GM12878 (cell line): ENCODE results near the gene PDZD2. TPM values are rescaled to one million over a fixed set of nuclear protein-coding genes. Genes with fewer than 3 reads are reported as not detected.

ENCODE experiments used
- ATAC-seq: fragments of 200-7000 bp; cut with Tn5 transposase; 3 replicates; pipeline ENCODE4 v1.9.1; 2020; ENCODE audit warnings: mild to moderate bottlenecking, moderate library complexity
- BruUV-seq: library from RNA; stranded (reverse); fragments of 400-500 nt; replicated peaks from 2 replicates; lab custom pipeline; 2021; lab: Mats Ljungman, UMichigan
- CTCF ChIA-PET: fragments of 300-600 bp; sonication (Branson Sonifier 250); formaldehyde crosslinking; extraction: SDS; loops from one replicate; lab custom pipeline; 2021; ENCODE audit warnings: inconsistent platforms; lab: Yijun Ruan, JAX
- POLR2A ChIA-PET: fragments of 350-600 bp; formaldehyde crosslinking; extraction: SDS; loops from one replicate; lab custom pipeline; 2021; ENCODE audit warnings: inconsistent platforms; lab: Charles Lee
- RAD21 ChIA-PET: fragments of 300-600 bp; sonication (Branson Sonifier 250); formaldehyde crosslinking; loops from one replicate; lab custom pipeline; 2023; ENCODE audit warnings: antibody characterized with exemption; ENCODE audit not compliant: unreplicated experiment; lab: Charles Lee
- SMC1A ChIA-PET: fragments of 300-600 bp; sonication (Branson Sonifier 250); formaldehyde crosslinking; loops from one replicate; lab custom pipeline; 2023; ENCODE audit not compliant: unreplicated experiment, uncharacterized antibody; lab: Charles Lee
- DNase-seq: peaks from one replicate; pipeline ENCODE4 v3.0.0-alpha.2; 2011; ENCODE audit warnings: low read depth, low spot score
- FAIRE-seq: peaks from 3 replicates; lab custom pipeline; 2011; peaks lifted over from hg19 to GRCh38; lab: Jason Lieb, UNC
- H2AFZ ChIP-seq: 2 replicates; pipeline ENCODE4 v1.6.0; 2011; ENCODE audit warnings: low read depth, low read length, control low read depth; ENCODE audit not compliant: control insufficient read depth
- H3K27ac ChIP-seq: 2 replicates; pipeline ENCODE4 v1.5.1; 2011; ENCODE audit warnings: control low read depth; ENCODE audit not compliant: control insufficient read depth, insufficient read depth
- H3K27me3 ChIP-seq, 2 experiments: replicated peaks in 1 of 2; 2 replicates each; pipeline versions ENCODE4 v1.6.0 to v1.6.1; 2011; ENCODE audit warnings: low read length in 1 of 2; ENCODE audit not compliant: control insufficient read depth in 2 of 2, insufficient read depth in 2 of 2
- H3K36me3 ChIP-seq, 2 experiments: 2 replicates each; pipeline ENCODE4 v1.5.1; 2011; ENCODE audit warnings: low read length in 1 of 2; ENCODE audit not compliant: control insufficient read depth in 2 of 2, insufficient read depth in 2 of 2
- H3K4me1 ChIP-seq: 2 replicates; pipeline ENCODE4 v1.6.1; 2011; ENCODE audit warnings: mild to moderate bottlenecking, low read length, moderate library complexity, mixed read lengths; ENCODE audit not compliant: control insufficient read depth, insufficient read depth
- H3K4me2 ChIP-seq: 2 replicates; pipeline ENCODE4 v1.6.0; 2011; ENCODE audit warnings: control low read depth; ENCODE audit not compliant: control insufficient read depth, insufficient read depth
- H3K4me3 ChIP-seq: fragments of 200-600 bp; sonication (generic); 2 replicates; pipeline ENCODE4 v1.5.1; 2016
- H3K79me2 ChIP-seq: 2 replicates; pipeline ENCODE4 v1.6.0; 2011; ENCODE audit warnings: low read length; ENCODE audit not compliant: control insufficient read depth, insufficient read depth
- H3K9ac ChIP-seq: 2 replicates; pipeline ENCODE4 v1.8.0; 2011; ENCODE audit warnings: low read length, control low read depth, mixed read lengths; ENCODE audit not compliant: control insufficient read depth, insufficient read depth
- H3K9me3 ChIP-seq: replicated peaks from 3 replicates; pipeline ENCODE4 v1.5.1; 2011; ENCODE audit warnings: mild to moderate bottlenecking, low read length; ENCODE audit not compliant: control insufficient read depth, insufficient read depth
- H4K20me1 ChIP-seq: 2 replicates; pipeline ENCODE4 v1.6.0; 2011; ENCODE audit not compliant: control insufficient read depth, insufficient read depth
- CTCF ChIP-seq, 3 experiments: IDR thresholded peaks in 2 of 3; conservative IDR thresholded peaks in 1 of 3; 2 replicates each; pipeline ENCODE4 v1.5.1; 2011; ENCODE audit warnings: low read depth in 3 of 3, low read length in 3 of 3, mild to moderate bottlenecking in 3 of 3, control low read depth in 2 of 3, moderate library complexity in 2 of 3, inconsistent platforms in 1 of 3, mixed read lengths in 1 of 3; ENCODE audit not compliant: control insufficient read depth in 2 of 3, insufficient read depth in 1 of 3; ENCODE audit errors: extremely low read depth in 1 of 3
- E4F1 ChIP-seq: fragments of 450-650 bp; IDR thresholded peaks from 2 replicates; pipeline ENCODE4 v1.6.1; 2018; ENCODE audit warnings: borderline replicate concordance, mild to moderate bottlenecking; ENCODE audit not compliant: partially characterized antibody
- EP300 ChIP-seq, 2 experiments: fragments of 150-350 bp in 1 of 2; IDR thresholded peaks; 2 replicates each; pipeline ENCODE4 v1.6.1; 2011 to 2012; ENCODE audit warnings: low read depth in 2 of 2, low read length in 2 of 2, borderline replicate concordance in 1 of 2, improper control_type of control experiment in 1 of 2, inconsistent platforms in 1 of 2; ENCODE audit not compliant: control insufficient read depth in 1 of 2
- HDGF ChIP-seq: fragments of 450-650 bp; IDR thresholded peaks from 2 replicates; pipeline ENCODE4 v1.6.1; 2016; ENCODE audit warnings: antibody characterized with exemption
- KLF5 ChIP-seq: fragments of 450-650 bp; IDR thresholded peaks from 2 replicates; pipeline ENCODE4 v1.6.1; 2014; ENCODE audit warnings: mild to moderate bottlenecking; ENCODE audit not compliant: partially characterized antibody
- MLLT1 ChIP-seq: fragments of 450-650 bp; IDR thresholded peaks from 2 replicates; pipeline ENCODE4 v1.6.1; 2016; ENCODE audit warnings: mild to moderate bottlenecking
- MXI1 ChIP-seq: fragments of 150-350 bp; IDR thresholded peaks from 2 replicates; pipeline ENCODE4 v1.6.1; 2011; ENCODE audit warnings: low read depth, mild to moderate bottlenecking, inconsistent platforms, low read length, improper control_type of control experiment
- SUPT20H ChIP-seq: IDR thresholded peaks from 2 replicates; pipeline ENCODE4 v1.6.1; 2011; ENCODE audit warnings: low read depth, mild to moderate bottlenecking, low read length, moderate library complexity, borderline replicate concordance; ENCODE audit not compliant: control insufficient read depth
- SUZ12 ChIP-seq: fragments of 200-600 bp; sonication (generic); IDR thresholded peaks from one replicate; pipeline ENCODE4 v1.6.1; 2018; ENCODE audit warnings: antibody characterized with exemption, mild to moderate bottlenecking; ENCODE audit not compliant: unreplicated experiment
- TCF7 ChIP-seq: IDR thresholded peaks from 2 replicates; pipeline ENCODE4 v1.6.1; 2014; ENCODE audit warnings: antibody characterized with exemption, borderline replicate concordance
- YY1 ChIP-seq: IDR thresholded peaks from 2 replicates; pipeline ENCODE4 v1.6.1; 2011; ENCODE audit warnings: low read depth, mild to moderate bottlenecking, low read length
- WGBS: methylation state at CpG from one replicate; pipeline ENCODE4 v1.1.6; 2016; ENCODE audit warnings: low lambda C conversion rate; ENCODE audit not compliant: insufficient replicate concordance, insufficient coverage; ENCODE audit errors: missing lambda C conversion rate; 5-methylcytosine and 5-hydroxymethylcytosine counted together
- in situ Hi-C: fragments of 300-500 bp; cut with MboI; formaldehyde crosslinking; loops from 9 replicates; pipeline ENCODE4 v1.14.3; 2018; ENCODE audit warnings: mixed read lengths
- intact Hi-C: fragments of 100-400 bp; cut with micrococcal nuclease; formaldehyde crosslinking; loops from one replicate; pipeline ENCODE4 v1.14.2; 2022; ENCODE audit not compliant: unreplicated experiment
- polyA plus RNA-seq, 11 experiments: library from polyadenylated mRNA; depleted of rRNA in 4 of 11; unstranded in 6 of 11; stranded (reverse) in 5 of 11; fragments of >200 nt; fragmentation: Nextera tagmentation in 4 of 11; fragmentation: Illumina TruSeq in 1 of 11; extraction: Ambion mirVana in 4 of 11; extraction: Trizol in 1 of 11; gene quantifications; 1 replicate in 1 of 11; 2 replicates in 10 of 11; pipeline versions ENCODE4 v1.2.1 to v1.2.3, GENCODE V29; 2011 to 2016; ENCODE audit warnings: inconsistent platforms in 2 of 11, missing spikeins in 2 of 11, low read depth in 1 of 11
- total RNA-seq, 4 experiments: library from RNA; depleted of rRNA in 3 of 4; stranded (reverse); fragments of >200 nt in 3 of 4; fragmentation: Illumina TruSeq in 1 of 4; extraction: Trizol in 1 of 4; gene quantifications; 2 replicates each; pipeline versions ENCODE4 v1.2.1 to v1.2.3, GENCODE V29; 2013 to 2021

The PDZD2 gene
- total and polyA plus RNA-seq, 10 of the 15 experiments (the other 5 are each of a cell fraction or from before 2014, with no cell fraction given) = 0.01 to 0.58 (median 0.29) TPM; not detected in 3

GRCh38 chr5:31987985-31988710 is 349.2 kb downstream of the PDZD2 start:
- Histone ChIP-seq H3K27ac (no peak overlapping the region), H3K9me3 (no peaks in the 10 kb centered on the region; the same call in 2 of the 3 replicates), H3K79me2 (no peaks in the 10 kb centered on the region), H3K36me3 (no peaks in the 10 kb centered on the region), H2AFZ (no peak overlapping the region), H3K27me3 (no peaks in the 10 kb centered on the region; a peak in 2 of 4 replicates), H3K9ac (no peak overlapping the region), H3K4me2 (no peak overlapping the region), H4K20me1 (no peaks in the 10 kb centered on the region), H3K4me1 (peaks cover 7% of the 10 kb centered on the region), H3K4me3 (no peak overlapping the region)
- ChIA-PET SMC1A (no interaction called here), POLR2A (interaction anchor here (0.6 kb wide), 1 partner anchor 443 kb away, joined by 3 read pairs; no protein-coding TSS in a partner anchor), RAD21 (no interaction called here), CTCF (no interaction called here)
- ATAC-seq = no peak
- FAIRE-seq = no peak
- WGBS = 36% methylated on average over 7 of the region's 7 CpGs
- DNase-seq = no peak
- intact Hi-C loops = no loop called here
- TF ChIP-seq KLF5 = no peak
- TF ChIP-seq EP300 (IDR thresholded peaks at IDR 0.05; ENCODE audit: borderline replicate concordance in 1 of 2, control insufficient read depth in 1 of 2, low read depth in 2 of 2, low read length in 2 of 2) = no peak
- TF ChIP-seq SUZ12 = no peak
- no peak for TF ChIP-seq CTCF (IDR thresholded peaks at IDR 0.05 in 2 of 3, conservative IDR thresholded peaks at IDR 0.05 in 1 of 3; ENCODE audit: control insufficient read depth in 2 of 3, extremely low read depth in 1 of 3, insufficient read depth in 1 of 3, low read depth in 3 of 3, low read length in 3 of 3)
- TF ChIP-seq HDGF = no peak
- no peak for TF ChIP-seq MXI1
- TF ChIP-seq TCF7 = no peak
- no peak for TF ChIP-seq SUPT20H
- TF ChIP-seq MLLT1 = no peak
- no peak for TF ChIP-seq E4F1
- no peak for TF ChIP-seq YY1
- BruUV-seq = no TSS peak
- in situ Hi-C loops = no loop called here
